GM18858 (cell line): Measurements from ENCODE around the gene NFASC.

Source experiments
- ATAC-seq: cut with Tn5 transposase; IDR thresholded peaks from one replicate; pipeline ENCODE4 v1.9.1; 2021; ENCODE audit not compliant: unreplicated experiment

The NFASC gene

DNA sequence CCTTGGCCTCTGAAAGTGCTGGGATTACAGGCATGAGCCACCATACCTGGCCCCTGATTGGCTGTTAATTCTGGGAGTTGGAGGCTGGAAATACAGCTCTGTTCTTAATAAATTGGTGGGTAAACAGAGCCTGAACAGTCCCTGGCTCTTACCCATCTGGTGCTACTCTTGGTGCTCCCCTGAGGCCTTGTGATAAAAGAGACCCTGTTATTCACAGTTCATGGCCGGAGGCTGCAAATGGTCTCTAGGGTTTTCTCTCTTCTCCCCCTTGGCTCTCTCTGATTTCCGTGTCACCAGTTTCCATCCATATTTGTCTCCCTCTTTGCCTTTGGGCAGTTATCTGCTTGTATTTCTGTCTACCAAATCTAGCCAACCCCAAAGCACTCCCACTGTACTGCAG, 17.2 kb downstream of the NFASC start:
- no peak for ATAC-seq

DNA sequence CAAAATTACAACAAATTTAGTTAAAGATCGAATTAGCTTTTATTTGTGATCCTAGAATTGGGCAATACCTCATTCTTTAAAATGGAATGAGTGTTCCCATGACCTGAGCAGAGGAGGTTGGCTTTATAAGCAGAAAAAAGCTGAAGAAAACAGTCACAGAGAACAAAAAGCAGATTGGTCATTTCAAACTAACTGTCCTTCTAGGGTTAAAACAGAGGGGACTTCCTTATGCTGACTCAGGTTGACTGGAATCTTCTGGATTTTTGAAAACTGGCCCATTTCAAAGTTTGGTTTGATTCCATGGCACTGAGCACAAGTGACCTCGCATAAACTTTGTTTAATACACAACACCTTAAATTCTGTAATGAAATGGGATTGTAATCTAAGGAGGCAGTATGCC, 17.6 kb downstream of the NFASC start:
- no peak for ATAC-seq

DNA sequence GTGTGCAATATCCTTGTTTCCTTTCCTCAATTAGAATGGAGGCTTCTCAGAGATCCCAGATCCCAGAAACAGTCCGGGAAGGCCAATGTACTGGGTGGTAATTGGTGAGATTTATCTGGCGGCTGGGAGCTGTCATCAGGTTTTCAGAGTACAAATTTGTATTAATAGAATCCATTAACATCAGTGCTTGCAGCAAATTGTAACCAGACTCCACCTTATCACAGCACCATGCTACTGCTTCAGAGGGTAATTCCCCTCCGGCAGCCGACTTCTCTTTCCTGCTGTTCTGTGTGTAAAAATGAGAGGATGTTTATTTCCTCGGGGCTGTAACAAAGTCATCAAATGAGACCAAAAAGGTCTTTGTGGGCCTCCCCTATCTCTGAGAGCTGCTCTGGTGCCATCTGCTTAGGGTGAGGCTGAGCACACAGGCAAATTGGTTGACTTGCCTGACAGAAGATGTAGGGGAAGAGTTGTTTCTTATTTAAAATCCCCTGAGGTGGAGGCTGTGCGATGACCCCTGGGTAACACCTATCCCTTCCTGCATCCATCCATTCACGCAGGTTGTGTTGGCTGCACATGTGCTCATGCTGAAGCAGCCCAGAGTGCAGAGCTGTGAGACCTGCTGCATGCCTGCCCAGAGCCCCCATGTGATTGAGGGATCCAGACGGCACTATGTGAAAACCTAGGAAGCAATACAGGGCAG, 19.2 kb downstream of the NFASC start:
- ATAC-seq = no peak

DNA sequence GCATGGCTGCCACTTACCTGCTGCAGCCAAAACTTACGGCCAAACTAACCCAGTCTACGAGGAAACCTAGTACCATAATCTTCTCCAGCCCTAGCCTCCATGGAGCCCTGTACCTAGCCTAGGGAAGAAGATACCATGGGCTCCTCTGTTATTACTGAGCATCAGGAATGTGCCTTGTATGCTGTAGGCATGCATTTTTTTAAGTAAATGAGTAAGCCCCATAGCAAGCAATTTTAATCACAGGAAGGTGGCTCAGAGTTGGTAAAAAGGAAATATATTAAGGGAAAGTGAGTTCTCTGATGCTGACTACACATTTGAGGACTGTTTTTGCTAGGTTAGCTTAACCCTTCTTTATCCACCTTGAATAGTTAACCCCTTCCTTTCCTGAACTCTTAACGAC, 21.2 kb downstream of the NFASC start:
- no peak for ATAC-seq

DNA sequence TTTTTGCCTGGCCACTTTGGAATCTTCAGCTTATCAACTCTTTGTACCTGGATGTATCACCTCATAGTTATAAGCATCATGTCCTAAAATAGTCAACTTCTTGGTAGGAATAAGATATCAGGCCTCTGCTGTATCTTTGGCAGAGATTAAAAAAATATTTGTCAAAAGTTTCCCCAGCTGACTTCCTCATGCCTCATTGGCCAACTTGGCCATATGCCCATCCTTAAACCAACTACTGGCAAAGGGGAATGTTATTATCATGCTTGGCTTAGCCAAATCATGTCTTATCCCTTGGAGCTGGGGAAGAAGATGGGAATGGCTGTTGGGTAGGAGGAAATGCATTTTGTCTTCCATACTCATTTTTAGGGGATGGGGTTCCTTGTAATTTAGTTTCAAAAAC, 23.4 kb downstream of the NFASC start:
- ATAC-seq = no peak

DNA sequence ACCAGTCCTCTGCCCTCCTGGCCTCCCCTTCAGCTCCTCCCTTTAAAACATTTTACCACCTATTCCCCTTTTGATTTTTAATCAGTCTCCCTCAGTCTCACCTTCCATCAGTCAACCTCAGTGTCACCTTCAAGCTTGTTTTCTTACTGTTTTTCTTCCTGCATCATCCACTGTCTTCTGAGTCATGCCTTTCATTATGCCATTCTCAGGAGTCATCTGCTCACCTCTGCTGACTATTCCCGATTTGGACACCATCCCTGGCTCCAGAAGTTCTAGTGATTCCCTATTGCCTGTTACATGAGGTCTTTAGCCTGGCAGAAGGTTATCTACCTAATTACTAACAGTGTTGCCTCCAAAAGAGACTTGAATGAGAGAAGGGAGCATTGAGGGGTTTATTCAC, 23.9 kb downstream of the NFASC start:
- no peak for ATAC-seq

DNA sequence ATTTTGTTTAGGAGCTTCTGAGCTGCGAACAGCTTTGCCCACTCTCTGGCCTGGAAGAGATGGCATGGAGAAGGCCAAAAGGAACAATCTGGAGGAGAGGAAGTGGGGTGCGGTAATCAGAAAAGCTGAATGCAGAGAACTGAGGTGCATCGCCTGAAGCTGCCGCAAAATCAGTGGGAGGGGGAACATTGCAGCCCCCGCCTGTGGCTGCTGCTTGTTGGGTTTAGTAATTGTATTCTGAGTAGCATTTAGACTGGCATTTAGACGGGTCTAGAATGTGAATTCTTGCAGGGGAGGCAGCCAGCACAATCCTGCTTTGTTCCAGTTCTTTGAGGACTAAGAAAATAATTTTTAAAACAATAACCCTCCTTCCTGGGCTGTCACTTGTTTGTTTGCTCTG, 25.4 kb downstream of the NFASC start:
- no peak for ATAC-seq

DNA sequence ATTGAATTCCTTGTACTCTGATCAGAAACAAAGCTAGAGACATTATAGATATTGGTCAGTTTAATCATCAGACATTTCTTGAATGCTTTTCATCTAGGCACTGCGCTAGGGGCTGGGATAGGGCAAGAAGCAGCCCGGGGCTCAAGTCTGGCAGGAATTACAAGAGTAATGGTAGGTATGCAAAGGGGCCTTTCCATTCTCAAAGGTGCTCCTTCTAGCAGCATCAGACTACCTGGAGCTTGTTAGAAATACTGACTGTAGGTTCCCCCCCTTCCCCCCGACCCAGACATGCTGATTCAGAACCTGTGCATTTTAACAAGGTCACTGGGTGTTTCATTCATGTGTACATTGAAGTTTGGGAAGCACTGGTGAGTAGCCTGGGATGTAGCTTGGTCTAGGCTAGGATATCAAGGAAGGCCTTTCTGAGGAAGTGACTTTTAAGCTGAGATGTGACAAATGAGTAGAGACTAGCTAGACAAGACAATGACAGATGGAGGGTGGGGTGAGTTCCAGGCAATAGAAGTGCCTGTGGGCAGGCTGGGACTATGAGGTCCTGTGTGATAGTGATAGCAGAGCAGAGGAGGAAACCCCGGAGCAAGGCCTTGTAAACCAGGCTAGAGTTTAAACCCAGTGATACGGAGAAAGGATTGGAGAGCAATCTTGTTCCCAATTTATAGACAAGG, 26.3 kb downstream of the NFASC start:
- ATAC-seq = no peak

DNA sequence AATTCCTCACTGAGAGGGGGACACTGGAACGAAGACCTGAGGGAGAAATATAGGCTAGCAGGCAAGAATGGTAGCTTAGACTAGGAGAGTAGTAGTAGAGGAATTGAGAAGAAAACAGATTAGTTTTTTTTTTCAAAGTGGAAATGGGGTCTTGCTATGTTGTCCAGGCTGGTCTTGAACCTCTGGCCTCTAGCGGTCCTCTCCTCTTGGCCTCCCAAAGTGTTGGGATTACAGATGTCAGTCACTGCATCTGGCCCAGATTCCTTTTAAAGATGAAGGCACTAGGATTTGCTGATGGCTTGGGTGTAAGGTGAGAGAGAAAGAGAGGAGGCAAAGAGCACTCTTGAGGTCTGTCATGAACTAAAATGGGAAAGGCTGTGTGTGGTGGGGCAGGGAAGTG, 30.1 kb downstream of the NFASC start:
- ATAC-seq = no peak

DNA sequence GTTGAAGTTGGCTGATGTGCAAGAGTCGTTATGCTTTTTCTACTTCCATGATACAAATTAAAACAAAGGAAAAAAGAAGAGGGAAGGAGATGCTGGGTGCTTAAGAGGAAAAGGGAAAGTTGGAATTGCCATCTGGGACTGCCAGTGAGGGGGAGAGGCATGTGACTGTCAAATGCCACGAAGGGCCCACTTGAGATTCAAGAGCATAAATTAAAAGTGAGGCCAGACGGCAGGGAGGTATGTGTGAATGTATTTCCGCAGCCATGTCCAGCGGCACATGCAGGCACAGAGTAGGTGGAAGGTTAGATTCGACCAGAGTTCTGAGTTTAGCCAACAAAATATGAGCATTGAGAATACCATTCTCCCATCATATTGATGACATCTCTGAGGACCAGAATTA, 32.0 kb downstream of the NFASC start:
- ATAC-seq = no peak

DNA sequence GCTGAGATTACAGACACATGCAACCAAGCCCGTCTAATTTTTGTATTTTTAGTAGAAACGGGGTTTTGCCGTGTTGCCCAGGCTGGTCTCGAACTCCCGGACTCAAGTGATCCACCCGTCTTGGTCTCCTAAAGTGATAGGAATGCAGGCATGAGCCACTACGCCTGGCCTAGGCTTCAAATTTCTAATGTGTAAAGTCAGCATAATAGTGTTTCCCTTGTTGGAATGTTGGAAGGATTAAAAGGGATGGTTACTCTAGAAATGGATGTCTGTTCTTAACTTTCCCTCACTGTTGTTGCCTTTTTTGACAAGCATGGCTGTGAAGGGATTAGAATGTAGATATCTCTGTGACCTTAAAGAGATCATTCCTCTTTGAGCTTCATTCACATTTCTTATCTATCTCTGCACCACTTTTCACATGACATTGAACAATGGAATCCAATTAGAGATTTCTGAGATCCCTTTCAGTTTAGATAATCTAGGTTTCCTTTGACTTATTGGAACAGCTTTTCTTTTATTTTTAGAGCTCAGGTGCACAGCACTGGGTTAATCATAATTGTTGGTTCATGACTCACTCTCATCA, 33.7 kb downstream of the NFASC start:
- no peak for ATAC-seq

DNA sequence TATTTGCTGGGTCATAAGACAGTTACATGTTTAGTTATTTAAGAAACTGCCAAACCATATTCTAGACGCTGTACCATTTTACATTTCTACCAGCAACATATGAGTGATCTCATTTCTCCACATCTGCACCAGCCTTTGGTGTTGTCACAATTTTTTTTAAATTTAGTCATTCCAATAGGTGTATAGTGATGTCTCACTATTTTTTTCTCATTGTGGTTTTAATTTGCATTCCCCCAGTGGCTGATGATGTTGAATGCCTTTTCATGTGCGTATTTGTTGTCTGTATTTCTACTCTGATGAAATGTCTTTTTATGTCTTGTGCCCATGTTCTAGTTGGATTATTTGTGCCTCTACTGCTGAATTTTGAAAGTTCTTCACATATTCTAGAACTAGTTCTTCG, 38.4 kb downstream of the NFASC start:
- no peak for ATAC-seq

DNA sequence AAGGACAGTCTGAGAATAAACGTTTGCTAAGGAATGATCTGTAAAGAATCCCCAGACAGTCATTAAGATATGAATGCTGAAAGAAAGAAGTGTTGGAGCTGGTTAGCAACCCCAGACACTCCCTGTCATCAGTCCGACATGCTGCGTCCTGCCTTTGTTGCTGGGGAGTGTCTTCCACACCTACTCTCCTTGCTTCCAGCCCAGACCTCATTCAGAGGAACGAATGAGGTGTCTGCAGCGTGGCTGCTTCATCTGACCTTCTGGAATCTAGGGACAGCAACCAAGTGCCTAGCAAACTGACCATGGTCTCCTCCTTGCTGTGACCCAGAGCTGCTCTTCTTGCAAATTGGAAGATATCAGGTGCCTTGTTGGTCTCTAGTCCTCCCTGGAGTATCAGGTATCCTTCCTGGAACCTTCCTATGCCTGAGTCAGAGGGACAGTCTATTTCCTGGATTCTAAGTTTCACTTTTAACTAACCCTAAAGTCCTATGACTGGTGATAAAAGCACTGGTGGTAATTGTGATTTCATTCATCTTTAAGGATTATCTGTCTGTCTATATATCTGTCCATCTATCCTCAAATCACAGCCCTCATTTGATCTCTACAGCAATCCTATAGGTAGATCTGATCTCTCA, 45.3 kb downstream of the NFASC start:
- ATAC-seq = no peak

DNA sequence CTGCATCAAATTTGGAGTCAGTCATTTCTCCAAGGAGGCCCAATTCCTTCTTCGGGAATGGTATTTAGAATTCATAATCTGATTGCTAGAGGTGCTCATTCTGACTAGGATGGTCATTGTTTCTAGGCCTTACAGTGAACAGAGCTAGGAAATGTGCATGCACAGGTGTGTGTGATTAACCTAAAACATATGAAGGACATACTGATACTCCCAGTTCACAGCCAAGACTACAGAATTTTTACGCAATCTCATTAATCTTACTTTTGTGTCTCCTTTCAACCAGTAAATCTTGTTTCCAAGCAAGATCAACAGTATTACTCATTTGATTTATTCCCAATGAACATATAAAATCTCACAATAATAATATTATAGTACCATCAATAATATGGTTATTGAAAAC, 47.1 kb downstream of the NFASC start:
- ATAC-seq = no peak

DNA sequence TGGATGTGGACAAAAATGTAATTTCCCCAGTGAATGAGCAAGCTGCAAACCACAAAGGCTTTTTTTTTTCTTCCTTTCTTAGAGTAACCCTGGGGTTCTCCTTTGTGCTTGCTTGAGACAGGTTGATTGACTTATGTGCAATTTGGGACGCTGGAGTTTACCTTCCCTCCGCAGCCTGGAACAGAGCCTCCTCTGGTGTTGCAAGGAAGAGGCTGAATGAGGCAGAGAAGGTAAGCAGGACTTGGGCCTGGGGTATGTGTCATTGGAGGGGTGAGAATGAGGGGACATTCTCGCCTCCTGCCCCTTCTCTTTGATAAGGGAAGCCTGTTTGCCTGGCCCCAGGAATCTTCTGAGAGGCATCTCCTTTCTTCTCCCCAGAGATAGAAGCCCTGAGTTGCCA, 49.8 kb downstream of the NFASC start:
- no peak for ATAC-seq

DNA sequence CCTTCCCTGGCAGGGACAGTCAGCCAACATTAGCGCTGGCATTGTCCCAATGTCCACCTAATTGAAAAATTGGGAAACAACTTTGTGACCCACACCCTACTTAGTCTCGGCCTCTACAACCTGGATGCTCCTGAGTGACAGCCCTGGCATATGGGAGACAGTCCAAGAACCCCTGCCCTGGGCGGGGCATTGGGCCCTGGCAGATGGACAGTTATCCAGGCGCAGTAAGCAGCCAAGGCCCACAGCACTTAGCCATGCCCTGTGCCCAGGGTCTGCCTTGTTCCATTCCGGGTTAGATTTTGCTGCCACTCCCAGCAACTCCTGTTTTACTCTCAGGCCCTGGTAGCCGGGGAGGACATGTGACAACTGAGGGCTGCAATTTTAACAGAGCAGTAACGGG, 50.3 kb downstream of the NFASC start:
- no peak for ATAC-seq

DNA sequence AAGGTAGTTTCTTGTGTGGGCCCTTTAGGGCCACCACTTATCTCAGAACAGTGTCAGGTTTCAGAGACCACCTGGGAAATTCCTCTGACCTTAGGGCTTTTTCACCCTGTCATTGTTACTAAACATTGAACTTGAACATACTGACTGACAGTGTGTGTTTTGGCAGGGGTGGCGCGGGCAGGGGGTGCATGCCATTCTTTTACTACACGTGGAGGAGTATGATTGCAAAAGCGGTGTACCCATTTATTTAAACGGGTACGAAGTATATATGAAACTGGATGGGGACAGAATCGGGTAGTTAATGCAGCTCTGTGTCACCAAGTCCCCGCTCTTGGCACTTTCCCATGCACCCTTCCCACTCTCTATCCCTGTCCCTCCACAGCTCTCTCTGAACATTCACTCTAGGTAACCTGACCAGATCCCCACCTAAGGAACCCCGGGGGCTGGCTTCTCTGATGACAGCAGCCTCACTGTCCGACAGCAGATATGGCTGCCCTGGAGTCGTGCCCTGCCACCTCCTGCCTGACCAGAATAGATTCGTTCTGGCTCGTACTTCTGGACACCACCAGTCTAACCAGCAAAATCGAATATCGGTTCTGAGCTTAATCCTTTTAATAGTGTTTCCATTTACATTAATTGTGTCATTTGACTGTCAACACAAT, 51.3 kb downstream of the NFASC start:
- no peak for ATAC-seq

DNA sequence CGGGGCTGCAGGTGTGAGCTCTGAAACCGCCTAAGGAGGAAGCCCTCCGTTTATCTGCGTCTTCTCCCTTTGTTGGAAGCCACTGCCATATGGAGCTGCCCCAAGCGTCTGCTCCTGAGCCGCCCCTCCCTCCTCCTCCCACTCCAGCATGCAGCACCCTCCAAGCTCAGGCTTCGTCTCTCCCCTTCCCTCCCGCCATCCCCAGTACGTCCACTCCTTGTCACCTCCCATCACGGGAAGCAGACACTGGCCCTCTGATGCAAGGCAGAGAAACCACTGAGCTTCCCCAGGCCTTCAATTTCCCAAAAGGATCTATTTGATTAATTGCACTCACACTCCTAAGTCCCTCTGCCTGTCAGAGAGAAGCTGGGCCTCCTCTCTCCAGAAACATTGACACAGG, 52.5 kb downstream of the NFASC start:
- ATAC-seq = no peak

DNA sequence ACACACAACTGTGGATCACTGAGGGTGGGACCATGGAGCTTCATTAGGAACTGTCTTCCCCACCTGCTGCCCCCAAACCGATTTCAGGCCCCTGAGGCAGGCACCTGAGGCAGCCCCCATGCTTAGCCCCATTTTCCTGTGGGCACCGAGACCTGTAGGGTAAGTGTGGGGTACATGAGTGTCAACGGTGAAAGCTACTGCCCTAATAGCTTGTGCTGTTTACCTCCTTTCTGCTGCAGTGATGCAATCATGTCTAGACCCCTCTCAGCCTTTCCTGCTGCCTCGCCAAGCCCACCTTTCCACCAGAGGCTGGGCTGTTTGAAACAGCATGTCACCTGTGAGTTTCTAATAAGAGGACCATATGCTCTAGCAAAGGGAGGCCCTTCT, 53.0 kb downstream of the NFASC start:
- ATAC-seq = no peak

DNA sequence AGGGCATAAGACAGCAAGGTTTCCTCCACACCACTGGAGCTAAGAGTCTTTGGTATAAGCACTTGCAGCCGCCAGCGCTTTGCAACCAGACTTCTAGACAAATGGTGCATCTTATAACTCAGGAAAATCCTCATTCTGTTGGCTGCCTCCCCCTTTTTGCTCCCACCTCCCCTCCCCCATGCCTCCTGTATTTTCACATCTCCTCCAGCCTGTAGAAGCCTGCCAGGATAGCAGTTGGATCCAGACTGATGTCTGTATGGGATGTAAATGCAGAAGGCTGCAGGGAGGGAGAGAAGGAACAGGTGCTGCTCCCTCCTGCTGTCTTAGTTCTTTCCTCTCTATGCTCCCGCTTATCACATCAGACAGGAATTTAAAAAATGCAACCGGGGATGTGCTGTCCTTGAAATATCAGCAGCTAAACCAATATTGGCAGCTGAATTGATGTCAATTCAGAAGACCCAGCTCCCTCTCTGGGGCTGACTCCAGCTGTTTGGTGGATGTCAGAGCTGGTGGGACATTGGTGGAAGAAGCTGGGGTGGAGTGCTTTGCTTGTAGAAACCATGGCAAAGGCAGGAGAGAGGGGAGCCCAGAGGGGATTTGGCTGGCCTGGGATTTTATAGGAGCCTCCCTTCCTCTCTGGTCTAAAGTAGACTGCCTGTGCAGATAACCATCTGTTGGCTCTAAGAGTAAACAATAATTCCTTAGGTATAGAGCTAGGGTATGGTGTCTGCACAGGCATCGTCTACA, 53.5 kb downstream of the NFASC start:
- no peak for ATAC-seq

DNA sequence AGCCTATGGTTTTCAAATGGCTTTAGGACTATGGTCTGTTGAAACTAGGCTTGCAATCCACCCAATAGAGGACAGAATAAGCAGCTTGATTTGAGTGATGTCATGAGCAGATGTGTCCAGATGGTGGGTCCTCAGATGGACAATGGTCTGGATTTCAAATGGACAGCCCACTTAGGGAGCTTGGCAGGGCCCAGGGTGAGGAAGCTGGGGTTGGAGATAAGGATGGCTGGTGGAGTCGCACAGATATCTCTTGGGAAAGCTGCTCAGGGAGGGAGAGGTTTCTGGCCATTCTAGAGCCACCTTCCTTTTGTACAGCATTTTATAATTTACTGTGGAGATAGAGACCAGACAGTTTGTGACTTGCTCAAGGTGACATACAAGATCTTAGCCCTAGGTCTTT, 55.0 kb downstream of the NFASC start:
- ATAC-seq = no peak
